Fibroblast of skin of right biceps (primary cell): ENCODE measurements around the gene RAPGEF5.

ENCODE experiments used
- DNase-seq: peaks from one replicate; pipeline ENCODE4 v3.0.0-alpha.2; 2013

RAPGEF5 gene

DNA sequence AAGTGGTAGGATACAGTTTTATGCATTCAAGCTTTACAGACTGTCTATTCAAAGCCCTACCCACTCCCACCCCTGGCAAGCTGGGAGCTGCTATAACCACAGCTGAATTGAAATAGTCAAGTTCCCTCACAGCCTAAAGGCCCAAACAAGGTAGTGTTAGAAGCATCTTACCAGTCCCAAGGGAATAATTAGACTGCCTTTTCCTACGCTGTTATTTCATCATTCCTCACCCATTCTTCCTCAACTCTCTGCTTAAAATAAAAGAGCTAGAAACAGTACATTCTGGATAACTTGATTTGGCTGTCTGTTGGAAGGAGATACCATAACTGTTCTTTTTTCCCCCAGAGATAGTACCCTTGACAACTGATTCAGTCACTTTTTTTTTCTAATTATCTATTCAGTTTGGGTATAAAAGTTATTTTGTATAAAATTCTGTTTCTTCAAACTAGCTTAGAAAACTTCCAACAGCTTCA lies 54.0 kb downstream of the RAPGEF5 start:
- peak; percentile 21 for DNase-seq

- DNase-seq = no peak
Observed at GRCh38 chr7:22302193-22302592, 54.8 kb downstream of the RAPGEF5 start.

- no peak for DNase-seq
Observed at GRCh38 chr7:22301790-22302189, 55.2 kb downstream of the RAPGEF5 start.

GRCh38 chr7:22300839-22301238 lies 56.1 kb downstream of the RAPGEF5 start:
- no peak for DNase-seq

DNA sequence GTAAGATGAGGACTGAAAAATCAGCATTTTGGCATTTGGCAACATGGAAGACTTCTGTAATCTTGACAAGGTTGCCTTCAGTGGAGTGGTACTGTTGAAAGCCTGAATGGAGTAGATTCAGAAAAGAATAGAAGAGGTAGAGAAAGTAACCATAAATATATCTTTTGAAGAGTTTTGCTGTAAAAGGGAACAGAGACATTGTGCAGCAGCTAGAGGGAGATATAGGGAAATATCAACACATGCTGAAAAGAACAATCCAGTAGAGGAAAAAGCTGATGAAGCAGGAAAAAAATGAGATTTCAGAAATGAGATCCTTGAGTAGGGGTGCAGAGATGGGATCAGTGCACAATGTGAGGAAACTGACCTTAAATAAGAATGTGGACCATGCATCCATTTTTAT lies 60.0 kb downstream of the RAPGEF5 start:
- no peak for DNase-seq

- DNase-seq = no peak
Observed at GRCh38 chr7:22296265-22296566, 60.7 kb downstream of the RAPGEF5 start.

DNA sequence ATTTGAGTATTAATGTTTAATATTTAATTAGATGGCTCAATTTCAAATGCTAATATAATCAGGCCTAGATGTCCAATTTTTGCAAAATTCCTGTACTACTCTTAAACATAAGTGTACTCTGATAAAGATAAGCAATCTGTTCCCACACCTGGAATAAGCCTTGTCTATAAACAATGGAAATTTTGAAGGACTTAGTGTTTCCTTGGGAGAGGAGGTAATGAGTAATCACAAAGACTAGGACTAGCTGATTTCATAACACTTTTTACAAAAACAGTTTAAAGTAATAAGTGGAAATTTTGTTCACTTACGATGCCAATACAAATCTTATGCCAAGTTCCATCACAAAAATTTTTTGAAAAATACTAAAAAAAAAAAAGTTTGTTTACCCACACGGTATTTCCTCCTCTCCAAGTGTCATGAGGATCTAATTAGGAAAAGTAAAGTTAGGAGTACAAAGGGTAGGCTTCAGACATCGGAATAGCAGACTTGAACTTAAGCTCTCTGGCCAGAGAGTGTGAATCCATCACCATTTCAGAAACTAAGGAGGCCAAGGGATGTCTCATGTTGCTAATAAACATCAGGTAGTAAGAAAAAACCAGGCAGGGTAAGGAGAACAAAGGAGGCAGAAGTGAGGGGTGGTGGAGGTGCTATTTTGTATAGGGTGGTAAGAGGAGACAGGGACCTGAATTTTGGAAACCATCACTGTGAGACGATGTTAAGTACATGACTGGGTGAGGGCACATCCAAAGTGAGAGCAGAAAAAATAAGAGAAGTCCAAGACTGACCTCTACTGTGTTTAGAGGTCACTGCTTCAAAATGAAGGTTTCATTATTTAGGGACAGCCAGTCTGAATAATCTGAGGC lies 61.3 kb downstream of the RAPGEF5 start:
- DNase-seq = no peak

DNA sequence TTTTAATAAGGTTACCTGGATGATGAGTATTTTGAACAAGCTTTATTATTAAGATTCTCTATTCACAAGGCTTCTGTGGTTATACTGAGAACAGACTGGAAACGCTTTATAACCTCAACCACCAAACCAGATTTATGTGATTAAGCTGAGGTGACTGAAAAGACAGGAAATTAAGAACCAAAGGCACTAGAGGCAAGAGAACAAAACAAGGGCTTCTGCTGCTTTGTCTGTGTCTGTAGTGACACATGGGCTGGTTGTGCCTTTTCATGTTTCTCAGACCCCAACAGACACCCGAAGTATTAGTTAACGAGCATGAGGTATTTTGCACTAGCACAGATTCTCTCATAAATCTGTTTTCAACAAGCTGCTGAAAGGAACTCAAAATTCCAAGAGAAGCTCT lies 64.4 kb downstream of the RAPGEF5 start:
- DNase-seq = no peak

DNA sequence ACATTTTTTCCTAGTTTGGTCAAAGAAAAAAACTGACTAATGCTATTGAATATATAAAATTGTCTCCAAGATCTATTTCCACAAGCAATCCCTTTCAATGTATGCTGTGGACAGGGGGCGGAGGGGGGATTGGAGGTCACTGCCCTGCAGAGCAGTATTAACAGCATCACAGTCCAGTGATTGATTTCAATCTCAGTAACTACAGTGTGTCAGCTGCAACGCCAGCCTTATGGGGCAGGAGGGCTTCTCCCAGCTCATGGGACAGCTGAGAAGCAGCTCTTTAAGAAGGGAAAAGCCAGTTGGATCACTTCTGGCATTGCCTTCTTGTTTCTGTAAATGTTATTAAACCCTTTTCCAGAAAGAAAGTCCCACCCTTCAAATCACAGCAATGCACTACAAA lies 65.0 kb downstream of the RAPGEF5 start:
- DNase-seq = no peak

DNA sequence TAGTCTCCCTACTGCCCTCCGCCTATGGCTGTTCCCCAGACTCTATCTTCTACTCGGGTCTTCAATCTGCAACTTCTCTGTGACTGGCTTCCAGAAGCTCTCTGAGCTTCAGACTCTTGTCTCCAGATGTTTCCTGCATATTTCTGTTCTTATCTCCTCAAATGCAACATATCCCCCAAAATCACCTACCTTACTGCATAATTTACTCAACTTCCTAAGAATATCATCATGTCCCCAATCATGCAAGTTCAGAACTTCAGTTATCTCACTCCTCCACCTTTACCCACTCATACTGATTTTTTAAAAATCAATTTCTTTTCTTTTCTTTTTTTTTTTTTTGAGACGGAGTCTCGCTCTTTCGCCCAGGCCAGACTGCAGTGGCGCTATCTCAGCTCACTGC lies 68.8 kb downstream of the RAPGEF5 start:
- no peak for DNase-seq

DNA sequence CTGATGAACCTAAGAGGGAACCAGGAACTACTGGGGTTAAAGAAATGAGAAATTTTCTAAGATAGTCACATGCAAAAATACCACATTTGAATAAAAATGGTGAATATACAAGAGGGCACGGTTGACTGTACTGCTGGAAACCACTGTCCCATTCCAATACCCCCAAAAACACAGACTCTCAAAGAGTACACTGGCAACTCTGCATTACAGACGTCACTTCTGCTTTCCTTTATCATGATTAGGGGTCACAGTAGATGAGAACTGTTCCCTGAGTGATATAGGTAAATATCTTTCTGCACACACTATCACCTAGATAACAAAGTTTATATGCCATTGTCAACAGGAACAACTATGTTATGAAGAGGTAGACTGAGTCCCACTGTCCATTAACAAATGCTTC lies 69.5 kb downstream of the RAPGEF5 start:
- no peak for DNase-seq

DNA sequence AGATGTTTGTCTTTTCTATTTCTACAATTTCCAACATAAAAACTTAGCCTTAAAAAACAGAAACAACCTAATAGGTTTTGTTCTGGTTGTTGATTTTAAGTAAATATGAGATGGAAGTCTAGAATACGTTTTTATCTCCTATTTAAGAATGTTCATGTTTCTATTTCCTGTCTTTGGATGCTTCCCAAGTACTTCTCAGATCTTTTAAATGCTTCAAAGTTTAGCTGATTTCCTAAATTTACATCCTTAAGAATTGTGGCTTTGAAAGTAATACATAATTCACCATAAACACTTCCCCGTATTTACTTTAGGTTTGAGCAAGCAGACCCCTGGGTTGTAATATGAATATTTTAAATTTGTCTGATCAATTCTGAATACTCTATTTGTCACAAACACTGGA lies 70.5 kb downstream of the RAPGEF5 start:
- no peak for DNase-seq

GRCh38 chr7:22281481-22281880 lies 75.5 kb downstream of the RAPGEF5 start:
- no peak for DNase-seq

DNA sequence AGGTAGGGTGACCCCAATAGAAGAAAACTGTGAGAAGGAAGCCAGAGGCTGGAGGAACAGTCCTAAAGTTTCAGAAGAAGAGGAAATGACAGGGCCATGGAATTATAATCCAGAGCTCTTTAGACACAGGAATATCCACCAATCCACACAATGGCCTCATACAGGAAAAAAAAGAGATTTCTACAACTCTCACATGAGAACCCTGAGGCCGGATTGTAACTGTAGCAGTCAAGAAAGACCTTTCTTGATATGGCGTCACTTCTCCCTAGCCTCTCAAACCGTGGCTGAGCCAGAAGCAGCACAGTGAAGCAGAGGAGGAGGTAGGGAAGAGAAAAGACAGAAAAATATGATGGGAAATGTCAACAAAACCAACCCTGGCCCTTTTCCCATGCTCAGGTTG lies 76.9 kb downstream of the RAPGEF5 start:
- DNase-seq = no peak

- DNase-seq = no peak
Observed at GRCh38 chr7:22278660-22279059, 78.3 kb downstream of the RAPGEF5 start.

GRCh38 chr7:22277375-22277774 lies 79.6 kb downstream of the RAPGEF5 start:
- DNase-seq = no peak

DNA sequence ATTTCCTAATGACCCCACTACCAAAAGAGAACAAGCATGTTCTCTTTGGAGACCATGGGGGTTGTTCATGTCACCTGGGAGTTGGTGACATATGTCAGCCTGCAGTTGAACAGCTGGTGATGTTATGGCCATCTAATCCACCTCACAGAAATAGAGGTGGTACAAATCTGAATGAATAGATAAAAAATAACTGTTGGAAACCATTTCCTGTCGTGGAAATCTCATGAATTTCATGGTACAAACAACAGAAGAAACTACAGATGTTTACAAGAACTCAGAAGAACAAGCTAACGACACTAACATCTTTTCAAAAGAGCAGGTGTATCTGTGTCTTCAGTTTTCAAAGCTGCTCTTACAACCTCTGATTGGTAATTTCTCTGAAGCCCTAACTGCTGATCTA lies 81.3 kb downstream of the RAPGEF5 start:
- no peak for DNase-seq

DNA sequence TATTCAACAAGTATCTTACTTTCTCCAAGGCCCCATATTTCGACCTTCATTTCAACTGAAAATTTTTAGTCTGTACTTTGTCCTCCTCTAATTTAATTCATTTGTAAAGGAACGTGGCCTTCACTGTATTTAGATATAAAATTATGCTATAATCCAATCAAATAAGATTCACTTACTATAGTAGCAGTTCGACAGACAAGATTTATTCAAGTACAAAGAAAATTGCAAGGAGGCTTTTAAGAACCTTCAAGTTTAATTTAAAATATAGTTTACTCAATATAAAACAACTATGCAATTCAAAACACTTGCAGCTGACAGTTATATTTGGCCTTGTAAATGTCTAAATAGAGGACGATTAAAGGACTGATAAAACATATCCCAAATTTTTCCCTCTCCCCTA lies 85.6 kb downstream of the RAPGEF5 start:
- no peak for DNase-seq

DNA sequence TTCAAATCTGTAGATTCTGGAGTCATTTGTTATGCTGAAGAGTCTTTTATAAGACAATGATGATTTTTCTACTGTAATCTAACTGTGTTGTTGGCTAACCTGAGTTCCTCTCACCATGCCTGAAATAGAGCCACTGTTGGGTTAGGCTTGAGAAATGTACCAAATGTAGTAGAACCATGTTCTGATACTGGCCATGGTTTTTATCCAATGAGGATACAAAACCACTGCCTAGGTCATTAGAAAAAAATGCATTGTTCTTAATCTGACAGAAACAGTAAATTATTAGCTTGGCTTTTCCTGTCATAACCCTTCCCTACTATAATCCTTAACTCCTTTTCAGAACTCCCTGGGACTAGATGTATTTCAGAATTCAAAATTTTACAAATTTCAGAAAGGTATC lies 86.6 kb downstream of the RAPGEF5 start:
- no peak for DNase-seq

DNA sequence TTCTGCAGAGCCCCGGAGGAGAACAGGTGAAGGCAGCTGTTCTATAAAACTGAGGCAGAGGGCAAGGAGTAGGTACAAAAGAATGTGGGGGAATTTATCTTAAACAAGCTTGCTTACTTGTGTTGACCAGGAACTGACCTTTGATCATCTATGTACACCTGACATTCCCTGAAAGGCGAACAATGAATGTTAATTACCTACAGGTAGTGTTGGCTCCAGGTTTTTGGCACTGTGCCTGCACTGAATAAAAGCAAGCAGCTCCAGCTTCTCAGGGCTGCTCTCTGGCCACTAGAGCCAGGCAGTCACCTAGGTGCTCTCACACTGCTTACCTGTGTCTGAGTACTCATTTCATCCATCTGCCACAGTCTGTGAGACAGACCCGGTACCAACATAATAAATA lies 87.0 kb downstream of the RAPGEF5 start:
- no peak for DNase-seq

DNA sequence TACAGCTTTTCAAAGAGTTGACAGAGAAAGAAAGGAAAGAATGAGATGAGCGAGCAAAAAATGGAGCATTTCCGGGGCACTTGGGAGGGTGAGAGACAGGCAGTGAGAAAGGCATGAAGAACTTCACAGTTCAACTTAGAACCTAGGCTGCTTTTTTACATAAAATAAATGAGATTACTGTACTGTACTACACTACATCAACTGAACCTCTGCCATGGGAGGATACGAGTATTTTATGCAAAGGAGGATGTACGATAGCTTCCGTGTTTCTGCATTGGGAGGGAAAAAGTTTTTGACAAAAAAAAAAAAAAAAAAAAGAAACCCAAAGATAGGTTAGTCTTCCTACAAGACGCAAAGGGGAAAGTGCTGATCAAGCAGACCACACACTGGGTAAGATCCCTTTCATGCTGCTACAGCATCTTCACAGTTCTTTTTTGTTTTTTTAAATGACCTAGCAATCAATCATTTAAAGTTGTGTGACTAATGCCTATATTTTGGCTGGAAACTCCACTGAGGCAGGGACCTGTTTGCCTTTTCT lies 88.0 kb downstream of the RAPGEF5 start:
- no peak for DNase-seq

DNA sequence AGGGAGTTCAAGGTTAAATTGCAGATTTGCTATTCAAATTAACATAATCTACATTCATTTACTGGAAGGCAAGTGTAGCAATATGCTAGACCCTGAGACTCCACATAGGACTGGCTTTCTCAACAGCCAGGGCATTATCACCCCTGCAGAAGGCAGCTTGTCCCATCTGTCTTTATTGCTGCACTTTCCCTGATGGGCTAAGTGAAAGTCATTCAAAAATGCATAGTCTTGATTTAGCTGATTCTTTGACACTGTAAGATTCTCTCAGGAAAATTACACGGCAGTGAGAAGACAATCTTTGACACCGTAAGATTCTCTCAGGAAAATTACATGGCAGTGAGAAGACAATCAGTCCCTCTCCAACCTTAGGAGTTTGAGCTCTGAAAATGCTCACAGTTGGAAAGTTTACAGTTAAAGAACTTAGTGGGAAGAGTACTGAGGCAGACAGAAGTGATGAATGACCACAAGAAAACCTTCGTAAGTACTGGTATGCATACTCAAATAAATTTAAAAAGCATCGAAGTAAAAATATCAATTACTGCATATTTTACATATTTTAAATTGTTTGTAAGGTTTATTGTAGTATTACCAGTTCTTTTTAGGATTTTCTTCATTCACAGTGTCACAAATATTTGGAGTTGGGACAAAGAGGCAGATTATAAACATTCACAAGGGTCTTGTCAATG lies 88.9 kb downstream of the RAPGEF5 start:
- DNase-seq = peak; percentile 8

- no peak for DNase-seq
Observed at GRCh38 chr7:22262538-22262937, 94.4 kb downstream of the RAPGEF5 start.

- no peak for DNase-seq
Observed at GRCh38 chr7:22256541-22257096, 100.3 kb downstream of the RAPGEF5 start.
